SH-SY5Y (cell line): ENCODE data around the gene RPN2.

Experiments
- GATA2 ChIP-seq: IDR thresholded peaks from 2 replicates; pipeline ENCODE4 v1.6.1; 2011; ENCODE audit warnings: mild to moderate bottlenecking, low read depth, low read length
- GATA3 ChIP-seq: IDR thresholded peaks from 2 replicates; pipeline ENCODE4 v1.6.1; 2011; ENCODE audit warnings: low read depth, mild to moderate bottlenecking, low read length, moderate library complexity

GRCh38 chr20:37152284-37152683 is 26.8 kb upstream of the RPN2 start:
- TF ChIP-seq GATA3 (no peak), GATA2 (no peak)
